Neural cell (in vitro differentiated cells): ENCODE results near the gene ASXL1.

ENCODE experiments used
- CTCF ChIP-seq: fragments of 450-650 bp; IDR thresholded peaks from 2 replicates; pipeline ENCODE4 v1.5.1; 2014; ENCODE audit warnings: antibody characterized with exemption, mild to moderate bottlenecking, moderate library complexity; ENCODE audit not compliant: poor library complexity, severe bottlenecking
- EP300 ChIP-seq: fragments of 450-650 bp; conservative IDR thresholded peaks from 2 replicates; pipeline ENCODE4 v1.6.1; 2014; ENCODE audit warnings: antibody characterized with exemption, mild to moderate bottlenecking, moderate library complexity; ENCODE audit not compliant: poor library complexity, severe bottlenecking
- EZH2 ChIP-seq: fragments of 200-600, 300-800 bp; shearing (Covaris generic), sonication (generic); IDR thresholded peaks from 2 replicates; pipeline ENCODE4 v1.6.1; 2014; ENCODE audit warnings: antibody characterized with exemption, low read length, borderline replicate concordance, mild to moderate bottlenecking; ENCODE audit not compliant: insufficient read depth, poor library complexity, severe bottlenecking
- MXI1 ChIP-seq: fragments of 450-650 bp; conservative IDR thresholded peaks from 2 replicates; pipeline ENCODE4 v1.6.1; 2014; ENCODE audit warnings: antibody characterized with exemption, mild to moderate bottlenecking; ENCODE audit not compliant: poor library complexity, severe bottlenecking
- POLR2AphosphoS5 ChIP-seq: IDR thresholded peaks from 2 replicates; pipeline ENCODE4 v1.6.1; 2012
- RAD21 ChIP-seq: fragments of 450-650 bp; conservative IDR thresholded peaks from 2 replicates; pipeline ENCODE4 v1.6.1; 2014; ENCODE audit warnings: antibody characterized with exemption, mild to moderate bottlenecking, moderate library complexity
- SMC3 ChIP-seq: fragments of 450-650 bp; conservative IDR thresholded peaks from 2 replicates; pipeline ENCODE4 v1.6.1; 2014; ENCODE audit warnings: antibody characterized with exemption, mild to moderate bottlenecking, moderate library complexity; ENCODE audit not compliant: poor library complexity
- TAF1 ChIP-seq: IDR thresholded peaks from 2 replicates; pipeline ENCODE4 v1.6.1; 2012; ENCODE audit warnings: low read depth

- no peak for TF ChIP-seq TAF1
- TF ChIP-seq EZH2, result no peak
- TF ChIP-seq POLR2AphosphoS5, result no peak
- no peak for TF ChIP-seq CTCF
- no peak for TF ChIP-seq SMC3
- no peak for TF ChIP-seq MXI1
- no peak for TF ChIP-seq EP300
- TF ChIP-seq RAD21, result no peak
Measured at GRCh38 chr20:32396646-32397160, 38.6 kb downstream of the ASXL1 start.
